Naive B cell (primary cell): ENCODE measurements around the gene TRAK1. TPM values are rescaled to one million over a fixed set of nuclear protein-coding genes. Genes with fewer than 3 reads are reported as not detected.

Experiments
- ATAC-seq, 2 donors: fragments of 150-1000 bp; cut with Tn5 transposase; 2 replicates each; pipeline ENCODE4 v1.10.0; 2021; ENCODE audit warnings: low read depth in 2 of 2, mild to moderate bottlenecking in 2 of 2, moderate library complexity in 2 of 2
- DNase-seq: peaks from one replicate; pipeline ENCODE4 v3.0.0; 2022
- H3K27ac Mint-ChIP-seq, 6 donors: one replicate each; pipeline ENCODE4 v1.8.0; 2020 to 2022; ENCODE audit warnings: mild to moderate bottlenecking in 6 of 6, mixed read lengths in 6 of 6, moderate library complexity in 5 of 6, inconsistent platforms in 2 of 6
- H3K27me3 Mint-ChIP-seq, 3 donors: one replicate each; pipeline ENCODE4 v1.8.0; 2021 to 2022; ENCODE audit warnings: mixed read lengths in 3 of 3, mild to moderate bottlenecking in 1 of 3
- H3K36me3 Mint-ChIP-seq, 2 donors: one replicate each; pipeline ENCODE4 v1.8.0; 2020 to 2022; ENCODE audit warnings: mixed read lengths in 2 of 2, inconsistent platforms in 1 of 2, mild to moderate bottlenecking in 1 of 2
- H3K4me1 Mint-ChIP-seq, 3 donors: one replicate each; pipeline ENCODE4 v1.8.0; 2020 to 2022; ENCODE audit warnings: mixed read lengths in 3 of 3, inconsistent platforms in 1 of 3, mild to moderate bottlenecking in 1 of 3, moderate library complexity in 1 of 3
- H3K4me3 Mint-ChIP-seq, 8 donors: one replicate each; pipeline ENCODE4 v1.8.0; 2020 to 2022; ENCODE audit warnings: mild to moderate bottlenecking in 8 of 8, mixed read lengths in 8 of 8, moderate library complexity in 8 of 8, inconsistent platforms in 2 of 8
- H3K9me3 Mint-ChIP-seq, 7 donors: one replicate each; pipeline ENCODE4 v1.8.0; 2020 to 2022; ENCODE audit warnings: mixed read lengths in 7 of 7, mild to moderate bottlenecking in 5 of 7, inconsistent platforms in 2 of 7, moderate library complexity in 1 of 7
- polyA plus RNA-seq, 6 donors: library from polyadenylated mRNA; unstranded; fragments of 300-500 nt; fragmentation: Illumina TruSeq; gene quantifications; one replicate each; pipeline ENCODE4 v1.2.3, GENCODE V29; 2021; ENCODE audit warnings: low read depth in 6 of 6

The TRAK1 gene
- polyA plus RNA-seq, 6 donors from 2014 or later: 20.5 to 54.1 (median 28.4) TPM

DNA sequence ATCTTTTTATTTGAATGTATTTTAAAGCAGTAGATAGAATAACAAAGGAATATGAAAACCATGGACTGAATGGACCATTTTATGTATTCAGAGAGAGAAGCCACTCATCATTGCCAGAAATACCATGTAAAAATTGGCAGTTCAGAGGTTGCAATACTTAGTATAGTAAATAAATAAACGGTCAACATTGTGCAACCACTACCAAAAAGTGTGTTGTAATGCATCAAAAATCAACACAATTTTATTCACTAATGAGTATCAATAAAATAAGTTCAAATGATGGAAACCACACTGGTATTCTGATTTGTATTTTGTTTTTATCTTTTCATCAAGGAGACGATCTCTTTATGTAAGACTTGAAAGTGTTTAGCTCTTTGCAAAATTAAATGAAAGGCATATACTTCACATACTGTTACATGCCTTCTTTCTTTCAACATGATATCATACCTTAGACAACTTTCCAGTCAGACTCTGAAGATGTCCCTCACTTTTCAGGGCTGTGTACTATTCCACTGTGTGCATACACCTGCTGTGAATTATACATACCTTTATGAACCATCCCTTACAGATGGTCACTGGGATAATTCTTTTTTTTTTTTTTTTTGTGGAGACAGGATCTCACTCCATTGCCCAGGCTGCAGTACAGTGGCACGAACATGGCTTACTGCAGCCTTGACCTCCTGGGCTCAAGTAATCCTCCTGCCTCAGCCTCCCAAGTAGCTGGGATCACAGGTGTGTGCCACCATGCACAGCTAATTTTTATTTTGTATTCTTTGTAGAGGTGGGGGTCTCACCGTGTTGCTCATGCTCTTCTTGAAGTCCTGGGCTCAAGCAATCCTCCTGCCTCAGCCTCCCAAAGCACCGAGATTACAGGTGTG, 134.6 kb downstream of the TRAK1 start:
- Mint-ChIP-seq H3K4me3 (no peak overlapping the region), H3K27me3 (no peaks in the 10 kb centered on the region), H3K36me3 (peaks cover 22 to 23% of the 10 kb centered on the region in 2 donors), H3K27ac (peak overlapping the region in 2 of 6 donors; percentile 18 to 70), H3K9me3 (no peaks in the 10 kb centered on the region), H3K4me1 (peaks cover 4 to 8% (median 5%) of the 10 kb centered on the region in 3 donors)
- no peak for ATAC-seq
- DNase-seq: no peak

DNA sequence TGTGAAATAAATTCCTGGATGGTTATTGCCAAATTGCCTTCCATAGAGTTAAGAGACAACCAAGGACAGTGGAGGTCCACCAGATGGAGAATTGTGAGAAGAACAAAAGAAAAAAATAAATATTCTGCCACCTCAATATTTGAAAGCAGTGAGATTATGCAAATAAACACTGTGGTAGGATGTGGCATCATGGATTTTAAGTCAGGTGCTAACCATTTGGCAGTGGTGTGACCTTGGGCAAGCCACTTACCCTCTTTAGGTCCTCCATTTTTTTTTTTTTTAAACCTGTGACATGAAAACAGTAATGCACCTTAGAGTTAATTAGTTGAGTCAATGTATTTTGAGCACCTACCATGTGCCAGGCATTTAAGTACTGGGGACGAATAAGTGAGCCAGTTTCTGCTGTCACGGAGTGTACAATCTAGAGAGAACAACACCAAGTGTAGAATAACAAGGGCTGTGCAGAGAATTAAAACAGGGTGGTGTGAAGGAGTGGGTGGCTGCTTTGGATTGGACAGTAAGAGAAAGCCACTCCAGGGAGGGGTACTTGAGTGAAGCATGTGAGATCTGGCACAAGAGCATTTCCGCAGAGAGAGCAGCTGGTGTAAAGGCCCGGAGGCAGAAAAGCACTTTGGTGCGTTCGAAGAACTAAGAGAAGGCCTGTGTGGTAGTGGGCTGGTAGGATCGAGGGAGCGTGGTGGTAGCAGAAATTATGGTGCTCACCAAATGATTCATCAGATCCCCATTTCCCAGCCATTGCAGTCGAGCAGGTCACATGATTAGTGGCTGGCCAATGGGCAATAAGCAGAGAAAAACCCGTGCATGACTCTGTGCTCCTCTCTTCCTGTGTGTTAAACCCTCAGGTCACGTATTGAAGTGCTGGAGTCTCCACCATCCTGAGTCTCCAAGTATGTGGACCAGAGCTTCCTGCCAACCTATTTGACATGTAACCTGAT, 135.6 kb downstream of the TRAK1 start:
- ATAC-seq (no peak), DNase-seq (no peak)
- Mint-ChIP-seq H3K36me3 (peaks cover 22 to 23% of the 10 kb centered on the region in 2 donors), H3K27ac (peak overlapping the region in 2 of 6 donors; percentile 36 to 70), H3K27me3 (no peaks in the 10 kb centered on the region), H3K4me1 (peaks cover 4 to 8% (median 5%) of the 10 kb centered on the region in 3 donors), H3K4me3 (no peak overlapping the region), H3K9me3 (no peaks in the 10 kb centered on the region)

DNA sequence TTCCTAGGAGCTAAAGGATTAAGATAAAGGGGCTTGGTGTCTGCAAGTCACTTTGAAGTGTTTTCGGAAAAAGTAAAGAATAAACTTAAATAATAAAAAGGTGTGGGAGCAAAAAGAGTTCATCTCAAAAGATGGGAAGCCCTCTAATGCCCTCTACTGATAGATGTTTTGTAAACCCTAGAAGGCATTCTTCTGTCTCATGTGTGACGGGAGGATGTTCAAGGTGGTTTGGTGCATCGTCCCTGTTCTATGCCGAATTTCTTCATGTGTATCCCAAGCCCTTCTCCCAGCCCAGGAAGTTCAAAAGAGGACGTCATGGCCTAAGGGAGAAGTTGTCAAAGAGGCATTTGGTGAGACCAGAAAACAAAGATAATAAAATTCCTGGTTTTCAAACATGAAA, 137.6 kb downstream of the TRAK1 start:
- DNase-seq: no peak
- Mint-ChIP-seq H3K36me3 (peaks cover 19 to 20% of the 10 kb centered on the region in 2 donors), H3K27me3 (peaks cover 0 to under 1% (median under 1%) of the 10 kb centered on the region in 3 donors), H3K4me1 (peaks cover 4 to 8% (median 5%) of the 10 kb centered on the region in 3 donors), H3K9me3 (no peaks in the 10 kb centered on the region), H3K4me3 (no peak overlapping the region), H3K27ac (peak overlapping the region in 2 of 6 donors; percentile 27 to 38)
- ATAC-seq: no peak

- H3K4me1 Mint-ChIP-seq: peaks cover 4 to 8% (median 5%) of the 10 kb centered on the region in 3 donors
Observed at GRCh38 chr3:42229266-42229941, 138.2 kb downstream of the TRAK1 start.

GRCh38 chr3:42229942-42230688, 139.0 kb downstream of the TRAK1 start:
- H3K27ac Mint-ChIP-seq: peak overlapping the region in 2 of 6 donors; percentile 32 to 94
- H3K27me3 Mint-ChIP-seq: peaks cover 2 to 13% (median 13%) of the 10 kb centered on the region in 3 donors
- H3K36me3 Mint-ChIP-seq: peaks cover 9 to 18% of the 10 kb centered on the region in 2 donors
- peaks cover 0 to 10% (median 0%) of the 10 kb centered on the region in 7 donors for H3K9me3 Mint-ChIP-seq
- H3K4me3 Mint-ChIP-seq: peak overlapping the region in 1 of 8 donors; percentile 35
- DNase-seq: no peak
- peaks cover 4 to 8% (median 5%) of the 10 kb centered on the region in 3 donors for H3K4me1 Mint-ChIP-seq
- no peak for ATAC-seq

More at GRCh38 chr3:42229266-42229941, 138.2 kb downstream of the TRAK1 start:
- Mint-ChIP-seq H3K27ac (peak overlapping the region in 2 of 6 donors; percentile 87 to 94), H3K9me3 (peaks cover 0 to 3% (median 0%) of the 10 kb centered on the region in 7 donors), H3K36me3 (peaks cover 13 to 18% of the 10 kb centered on the region in 2 donors), H3K27me3 (peaks cover 0 to 6% (median 6%) of the 10 kb centered on the region in 3 donors), H3K4me3 (no peak overlapping the region)
- ATAC-seq (no peak), DNase-seq (no peak)

- Mint-ChIP-seq H3K4me1 (peaks cover 4 to 8% (median 5%) of the 10 kb centered on the region in 3 donors), H3K27ac (no peak overlapping the region), H3K27me3 (peaks cover 6 to 21% (median 16%) of the 10 kb centered on the region in 3 donors), H3K4me3 (no peak overlapping the region), H3K36me3 (peaks cover 5 to 20% of the 10 kb centered on the region in 2 donors), H3K9me3 (peaks cover 0 to 10% (median 0%) of the 10 kb centered on the region in 7 donors)
- ATAC-seq: no peak
- DNase-seq: no peak
Observed at GRCh38 chr3:42230860-42231259, 139.7 kb downstream of the TRAK1 start.

DNA sequence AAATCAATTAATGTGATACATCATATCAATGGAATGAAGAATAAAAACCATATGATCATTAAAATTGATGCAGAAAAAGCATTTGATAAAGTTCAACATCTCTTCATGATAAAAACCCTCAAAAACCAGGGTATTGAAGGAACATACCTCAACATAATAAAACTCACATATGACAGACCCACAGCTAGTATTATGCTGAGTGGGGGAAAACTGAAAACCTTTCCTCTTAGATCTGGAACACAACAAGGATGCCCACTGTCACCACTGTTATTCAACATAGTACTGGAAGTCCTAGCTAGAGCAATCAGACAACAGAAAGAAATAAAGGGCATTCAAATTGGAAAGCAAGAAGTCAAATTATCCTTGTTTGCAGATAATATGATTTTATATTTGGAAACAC, 144.4 kb downstream of the TRAK1 start:
- H3K4me3 Mint-ChIP-seq: no peak overlapping the region
- peaks cover 16 to 63% (median 26%) of the 10 kb centered on the region in 3 donors for H3K27me3 Mint-ChIP-seq
- no peak for DNase-seq
- H3K36me3 Mint-ChIP-seq: peaks cover 5 to 35% of the 10 kb centered on the region in 2 donors
- ATAC-seq: no peak
- peaks cover 6 to 34% (median 16%) of the 10 kb centered on the region in 7 donors for H3K9me3 Mint-ChIP-seq
- no peaks in the 10 kb centered on the region for H3K4me1 Mint-ChIP-seq
- no peak overlapping the region for H3K27ac Mint-ChIP-seq

- ATAC-seq (no peak), DNase-seq (no peak)
- H3K4me3 Mint-ChIP-seq: no peak overlapping the region
- H3K27me3 Mint-ChIP-seq: peaks cover 16 to 63% (median 26%) of the 10 kb centered on the region in 3 donors
- peaks cover 5 to 35% of the 10 kb centered on the region in 2 donors for H3K36me3 Mint-ChIP-seq
- H3K4me1 Mint-ChIP-seq: no peaks in the 10 kb centered on the region
- no peak overlapping the region for H3K27ac Mint-ChIP-seq
- peaks cover 6 to 34% (median 16%) of the 10 kb centered on the region in 7 donors for H3K9me3 Mint-ChIP-seq
Observed at GRCh38 chr3:42236611-42237010, 145.5 kb downstream of the TRAK1 start.

- no peak for ATAC-seq
- Mint-ChIP-seq H3K9me3 (peaks cover 0 to 6% (median 2%) of the 10 kb centered on the region in 7 donors), H3K4me3 (no peak overlapping the region), H3K36me3 (no peaks in the 10 kb centered on the region), H3K27ac (no peak overlapping the region), H3K27me3 (peaks cover 8 to 34% (median 25%) of the 10 kb centered on the region in 3 donors), H3K4me1 (peaks cover 0 to 8% (median 0%) of the 10 kb centered on the region in 3 donors)
- DNase-seq: no peak
Observed at GRCh38 chr3:42246091-42246490, 154.9 kb downstream of the TRAK1 start.

DNA sequence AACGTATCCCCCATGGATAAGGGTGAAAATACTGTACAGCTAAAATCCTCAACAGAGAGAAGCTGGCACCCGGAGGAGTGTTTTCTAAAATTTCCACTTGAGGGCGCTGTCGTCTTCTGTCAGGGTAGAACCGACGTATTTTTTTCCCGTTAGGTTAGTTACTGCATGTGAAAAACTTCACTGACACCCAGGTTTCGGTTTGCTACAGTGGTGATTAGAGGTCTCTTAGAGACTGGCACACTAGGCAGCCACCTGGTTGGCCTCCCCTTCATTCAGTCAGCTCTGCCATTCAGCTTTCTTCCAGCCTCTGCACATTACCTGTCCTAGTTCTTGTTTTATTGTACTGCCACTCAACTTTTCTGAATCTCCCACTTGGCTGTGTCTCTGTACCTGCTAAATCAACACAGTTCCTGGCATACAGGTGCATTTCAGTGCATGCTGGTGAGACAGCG, 156.4 kb downstream of the TRAK1 start:
- DNase-seq (peak; percentile 46), ATAC-seq (peak; percentile 38 to 64)
- Mint-ChIP-seq H3K27ac (peak overlapping the region in 1 of 6 donors; percentile 3), H3K4me1 (peaks cover 0 to 8% (median 0%) of the 10 kb centered on the region in 3 donors), H3K36me3 (no peaks in the 10 kb centered on the region), H3K9me3 (peaks cover 0 to 5% (median 0%) of the 10 kb centered on the region in 7 donors), H3K27me3 (peaks cover 8 to 34% (median 25%) of the 10 kb centered on the region in 3 donors), H3K4me3 (peak overlapping the region in 1 of 8 donors; percentile 16)

DNA sequence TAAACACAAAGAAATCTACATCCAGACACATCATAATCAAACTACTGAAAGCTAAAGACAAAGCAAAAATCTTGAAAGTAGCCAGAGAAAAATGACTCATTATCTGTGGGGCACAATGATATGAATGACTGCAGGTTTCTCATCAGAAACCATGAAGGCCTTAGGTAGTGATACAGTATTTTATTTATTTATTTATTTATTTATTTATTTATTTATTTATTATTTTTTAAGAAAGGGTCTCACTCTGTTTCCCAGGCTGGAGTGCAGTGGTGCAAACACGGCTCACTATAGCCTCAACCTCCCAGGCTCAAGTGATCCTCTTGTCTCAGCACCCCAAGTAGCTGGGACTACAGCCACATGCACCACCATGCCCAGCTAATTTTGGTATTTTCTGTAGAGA, 159.6 kb downstream of the TRAK1 start:
- Mint-ChIP-seq H3K36me3 (no peaks in the 10 kb centered on the region), H3K27me3 (peaks cover 31 to 42% (median 37%) of the 10 kb centered on the region in 3 donors), H3K27ac (no peak overlapping the region), H3K4me1 (peaks cover 0 to 8% (median 0%) of the 10 kb centered on the region in 3 donors), H3K9me3 (peaks cover 0 to 2% (median 0%) of the 10 kb centered on the region in 7 donors), H3K4me3 (no peak overlapping the region)
- DNase-seq: no peak
- no peak for ATAC-seq

DNA sequence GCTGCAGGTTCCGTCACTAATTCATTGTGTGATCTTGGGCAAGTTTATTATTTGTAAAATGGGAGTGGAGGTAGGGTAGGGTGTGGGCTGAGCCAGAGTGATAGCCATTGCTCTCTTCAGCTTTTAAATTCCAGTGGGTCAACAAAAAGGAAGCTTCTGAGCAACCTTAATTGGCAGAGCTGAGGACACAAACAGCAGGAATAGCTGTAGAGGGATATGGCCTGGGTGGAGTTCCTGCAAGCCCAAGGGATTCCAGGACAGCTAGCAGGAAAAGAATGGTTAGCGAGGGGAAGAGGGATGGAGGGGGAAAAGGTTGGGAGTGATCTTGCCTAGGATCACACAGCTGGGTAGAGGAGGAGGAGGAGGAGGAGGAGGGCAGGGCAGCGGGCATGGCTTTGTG, 163.4 kb downstream of the TRAK1 start:
- Mint-ChIP-seq H3K36me3 (no peaks in the 10 kb centered on the region), H3K27me3 (peaks cover 41 to 56% (median 49%) of the 10 kb centered on the region in 3 donors)

More for the DNA sequence above, 163.4 kb downstream of the TRAK1 start:
- Mint-ChIP-seq H3K4me3 (no peak overlapping the region), H3K9me3 (peaks cover 0 to 6% (median 0%) of the 10 kb centered on the region in 7 donors), H3K27ac (no peak overlapping the region), H3K4me1 (no peaks in the 10 kb centered on the region)
- ATAC-seq: no peak
- DNase-seq: no peak
